Measurements from ENCODE around the gene CENPX. TPM values are rescaled to one million over a fixed set of nuclear protein-coding genes. Genes with fewer than 3 reads are reported as not detected.

The CENPX gene
- total RNA-seq, 2 experiments from 2014 or later: 52.7 to 54.7 TPM

DNA sequence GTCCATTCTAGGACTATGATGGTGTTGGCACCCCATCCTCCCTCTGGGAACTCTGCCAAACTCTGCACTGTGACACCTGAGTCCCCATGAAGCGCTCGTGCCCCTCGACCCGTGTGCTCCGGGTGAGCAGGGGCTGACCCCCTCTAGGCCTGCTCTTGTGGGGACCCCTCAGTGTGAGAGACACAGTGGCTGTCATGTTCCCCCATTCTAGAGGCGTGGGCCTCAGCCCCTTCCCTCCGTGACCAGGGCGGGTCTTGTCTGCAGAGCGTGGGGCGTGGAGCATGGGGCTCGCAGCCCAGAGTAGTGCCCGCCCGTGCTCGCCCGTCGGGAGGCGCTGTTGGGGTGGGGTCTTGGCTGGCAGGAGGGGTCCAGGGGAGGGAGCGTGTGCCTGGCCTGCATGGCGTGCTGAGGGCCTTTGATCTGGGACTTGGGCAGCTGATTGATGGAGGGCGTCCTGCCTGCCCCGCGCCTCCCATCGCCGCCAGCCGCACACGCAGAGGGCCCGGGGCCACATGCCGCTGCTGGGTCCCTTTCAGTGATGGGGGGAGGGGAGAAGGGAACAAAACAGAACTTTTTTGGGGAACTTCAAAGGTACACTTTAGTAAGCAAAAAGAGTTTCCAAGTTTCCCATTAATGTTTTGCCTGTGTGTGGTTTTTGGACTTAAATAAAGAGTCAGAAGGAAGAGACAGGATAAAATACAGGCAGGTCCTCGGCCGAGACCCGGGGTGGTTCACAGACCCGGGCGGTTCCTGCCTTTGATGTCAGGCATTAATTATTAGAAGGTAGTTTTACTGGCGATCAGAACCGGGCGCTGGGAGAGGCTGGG, 22.5 kb downstream of the CENPX start:
- H3K4me1 Mint-ChIP-seq: no peaks in the 10 kb centered on the region
- POLR2A ChIA-PET: no interaction called here
- DNase-seq: no peak
- no peaks in the 10 kb centered on the region for H3K36me3 Mint-ChIP-seq (ENCODE audit: low read depth)
- no peaks in the 10 kb centered on the region for H3K9me3 Mint-ChIP-seq
- no peaks in the 10 kb centered on the region for H3K27me3 Mint-ChIP-seq
- no peak overlapping the region for H3K27ac Mint-ChIP-seq
- CTCF ChIA-PET: no interaction called here
- H3K4me3 Mint-ChIP-seq: no peak overlapping the region

GRCh38 chr17:81999587-81999975, 23.1 kb downstream of the CENPX start:
- ChIA-PET POLR2A (no interaction called here), CTCF (interaction anchor here (0.7 kb wide), 1 partner anchor 106 kb away, joined by 3 read pairs; no protein-coding TSS in a partner anchor)
- H3K27me3 Mint-ChIP-seq: no peaks in the 10 kb centered on the region

GRCh38 chr17:81998691-81999438, 23.8 kb downstream of the CENPX start:
- CTCF ChIA-PET: interaction anchor here (0.7 kb wide), 1 partner anchor 105 kb away, joined by 3 read pairs; no protein-coding TSS in a partner anchor
- no peaks in the 10 kb centered on the region for H3K9me3 Mint-ChIP-seq
- POLR2A ChIA-PET: no interaction called here
- DNase-seq: no peak
- no peaks in the 10 kb centered on the region for H3K27me3 Mint-ChIP-seq
- no peaks in the 10 kb centered on the region for H3K36me3 Mint-ChIP-seq (ENCODE audit: low read depth)
- no peaks in the 10 kb centered on the region for H3K4me1 Mint-ChIP-seq
- no peak overlapping the region for H3K27ac Mint-ChIP-seq
- no peak overlapping the region for H3K4me3 Mint-ChIP-seq

More at GRCh38 chr17:81999587-81999975, 23.1 kb downstream of the CENPX start:
- no peak for DNase-seq
- no peak overlapping the region for H3K27ac Mint-ChIP-seq
- no peaks in the 10 kb centered on the region for H3K9me3 Mint-ChIP-seq
- H3K4me3 Mint-ChIP-seq: no peak overlapping the region
- no peaks in the 10 kb centered on the region for H3K4me1 Mint-ChIP-seq
- no peaks in the 10 kb centered on the region for H3K36me3 Mint-ChIP-seq (ENCODE audit: low read depth)

GRCh38 chr17:81998212-81998611, 24.5 kb downstream of the CENPX start:
- Mint-ChIP-seq H3K9me3 (no peaks in the 10 kb centered on the region), H3K27me3 (no peaks in the 10 kb centered on the region), H3K4me3 (no peak overlapping the region), H3K4me1 (no peaks in the 10 kb centered on the region), H3K36me3 (ENCODE audit: low read depth) (no peaks in the 10 kb centered on the region), H3K27ac (no peak overlapping the region)
- no peak for DNase-seq
- POLR2A ChIA-PET: interaction anchor here (0.7 kb wide), 1 partner anchor 76 kb away, joined by 4 read pairs; no protein-coding TSS in a partner anchor
- CTCF ChIA-PET: no interaction called here

DNA sequence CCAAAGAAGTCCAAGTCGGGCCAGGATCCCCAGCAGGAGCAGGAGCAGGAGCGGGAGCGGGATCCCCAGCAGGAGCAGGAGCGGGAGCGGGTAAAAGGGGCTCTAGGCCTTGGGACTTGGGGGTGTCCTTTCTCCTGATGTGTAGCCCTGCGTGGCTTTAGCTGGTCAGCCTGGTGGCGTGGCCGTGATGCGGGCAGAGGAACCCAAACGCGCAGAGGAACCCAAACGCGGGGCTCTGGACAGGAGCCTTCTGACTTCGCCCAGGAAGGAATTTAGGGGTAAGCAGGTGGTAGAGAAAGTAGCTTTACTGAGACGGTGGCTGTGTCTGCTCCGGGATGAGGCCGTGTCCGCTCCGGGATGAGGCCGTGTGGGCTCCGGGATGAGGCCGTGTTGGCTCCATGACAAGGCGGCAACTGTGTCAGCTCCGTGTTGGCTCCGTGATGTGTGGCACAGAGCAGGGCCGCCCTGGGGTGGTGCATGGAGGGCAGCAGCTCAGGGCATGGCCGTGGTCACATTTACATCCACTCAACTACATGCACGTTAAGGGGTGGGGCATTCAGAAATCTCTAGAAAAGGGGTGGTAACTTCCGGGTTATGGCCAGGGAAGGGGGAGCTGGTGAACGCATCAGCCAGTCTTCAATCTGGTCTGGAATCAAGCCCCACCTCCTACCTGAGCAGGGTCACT, 25.8 kb downstream of the CENPX start:
- no peaks in the 10 kb centered on the region for H3K27me3 Mint-ChIP-seq
- no peak overlapping the region for H3K4me3 Mint-ChIP-seq
- no peak overlapping the region for H3K27ac Mint-ChIP-seq
- CTCF ChIA-PET: interaction anchor here (0.7 to 2.1 kb wide), 2 partner anchors 37 to 41 kb away, joined by 4 to 11 read pairs; partner anchors contain the start of gene DCXR
- H3K9me3 Mint-ChIP-seq: no peaks in the 10 kb centered on the region
- H3K4me1 Mint-ChIP-seq: no peaks in the 10 kb centered on the region
- no peak for DNase-seq
- POLR2A ChIA-PET: no interaction called here
- no peaks in the 10 kb centered on the region for H3K36me3 Mint-ChIP-seq (ENCODE audit: low read depth)

GRCh38 chr17:81996232-81996756, 26.4 kb downstream of the CENPX start:
- DNase-seq: no peak

DNA sequence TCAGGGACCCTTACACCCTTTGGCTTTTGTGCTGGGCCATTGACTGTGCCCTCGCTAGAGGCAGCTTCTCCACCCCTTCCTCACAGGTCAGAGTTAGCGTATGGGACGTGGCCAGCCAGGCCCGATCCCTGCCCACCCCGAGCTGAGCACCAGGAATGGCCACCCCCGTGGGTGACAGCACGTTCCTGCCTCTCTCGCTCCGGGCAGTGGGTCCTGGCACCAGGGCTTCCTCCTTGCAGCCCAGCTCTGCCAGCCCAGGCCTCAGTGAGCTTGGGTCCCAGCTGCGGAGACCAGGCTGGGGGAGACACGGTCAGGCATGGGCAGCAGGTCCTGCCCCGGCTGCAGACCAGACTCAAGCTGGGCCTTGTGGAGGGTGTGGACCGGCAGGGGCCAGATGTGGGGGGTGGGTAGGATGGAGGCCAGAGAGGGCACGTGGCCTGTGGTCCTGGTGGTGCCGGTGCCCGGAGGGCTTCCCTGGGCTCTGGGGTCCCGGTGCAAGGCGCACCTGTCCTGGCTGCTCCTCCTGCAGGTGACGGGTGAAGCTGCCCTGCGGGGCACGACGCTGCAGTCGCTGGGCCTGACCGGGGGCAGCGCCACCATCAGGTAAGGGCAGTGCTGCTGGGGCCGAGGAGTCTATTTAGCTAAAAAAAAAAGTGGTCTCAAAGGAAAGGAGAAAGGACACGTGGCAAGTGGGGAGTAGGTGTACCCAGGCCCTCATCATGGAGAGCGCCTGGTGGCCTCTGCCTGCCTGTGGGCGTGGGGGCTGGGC, 27.0 kb downstream of the CENPX start:
- Mint-ChIP-seq H3K9me3 (no peaks in the 10 kb centered on the region), H3K36me3 (ENCODE audit: low read depth) (no peaks in the 10 kb centered on the region), H3K4me3 (no peak overlapping the region), H3K4me1 (no peaks in the 10 kb centered on the region), H3K27ac (no peak overlapping the region), H3K27me3 (no peaks in the 10 kb centered on the region)
- CTCF ChIA-PET: interaction anchor here (2.1 kb wide), 1 partner anchor 36 kb away, joined by 11 read pairs; no protein-coding TSS in a partner anchor
- POLR2A ChIA-PET: interaction anchor here (0.7 kb wide), 1 partner anchor 17 kb away, joined by 3 read pairs; no protein-coding TSS in a partner anchor
- DNase-seq: no peak

More at GRCh38 chr17:81996232-81996756, 26.4 kb downstream of the CENPX start:
- CTCF ChIA-PET: interaction anchor here (2.1 kb wide), 1 partner anchor 37 kb away, joined by 11 read pairs; no protein-coding TSS in a partner anchor
- no peak overlapping the region for H3K4me3 Mint-ChIP-seq
- H3K36me3 Mint-ChIP-seq (ENCODE audit: low read depth): no peaks in the 10 kb centered on the region
- no peaks in the 10 kb centered on the region for H3K27me3 Mint-ChIP-seq
- POLR2A ChIA-PET: interaction anchor here (0.7 kb wide), 1 partner anchor 17 kb away, joined by 3 read pairs; no protein-coding TSS in a partner anchor
- H3K27ac Mint-ChIP-seq: no peak overlapping the region
- H3K4me1 Mint-ChIP-seq: no peaks in the 10 kb centered on the region
- H3K9me3 Mint-ChIP-seq: no peaks in the 10 kb centered on the region

- H3K27me3 Mint-ChIP-seq: no peaks in the 10 kb centered on the region
- ChIA-PET POLR2A (no interaction called here), CTCF (no interaction called here)
- DNase-seq: no peak
- no peak overlapping the region for H3K27ac Mint-ChIP-seq
- no peaks in the 10 kb centered on the region for H3K9me3 Mint-ChIP-seq
- H3K36me3 Mint-ChIP-seq (ENCODE audit: low read depth): no peaks in the 10 kb centered on the region
- no peaks in the 10 kb centered on the region for H3K4me1 Mint-ChIP-seq
- H3K4me3 Mint-ChIP-seq: no peak overlapping the region
These were observed 27.9 kb downstream of the CENPX start for GRCh38 chr17:81994593-81995462.

- no peak for DNase-seq
- Mint-ChIP-seq H3K4me1 (no peaks in the 10 kb centered on the region), H3K9me3 (no peaks in the 10 kb centered on the region), H3K27me3 (no peaks in the 10 kb centered on the region), H3K4me3 (no peak overlapping the region), H3K36me3 (ENCODE audit: low read depth) (no peaks in the 10 kb centered on the region), H3K27ac (no peak overlapping the region)
- POLR2A ChIA-PET: no interaction called here
- CTCF ChIA-PET: no interaction called here
These were observed 28.7 kb downstream of the CENPX start for GRCh38 chr17:81993729-81994592.

- ChIA-PET POLR2A (no interaction called here), CTCF (no interaction called here)
- Mint-ChIP-seq H3K4me3 (no peak overlapping the region), H3K4me1 (no peaks in the 10 kb centered on the region), H3K9me3 (no peaks in the 10 kb centered on the region), H3K27ac (no peak overlapping the region), H3K36me3 (ENCODE audit: low read depth) (no peaks in the 10 kb centered on the region), H3K27me3 (no peaks in the 10 kb centered on the region)
- DNase-seq: no peak
These were observed 30.2 kb downstream of the CENPX start for GRCh38 chr17:81992306-81993102.

All from activated CD4-positive, alpha-beta memory T cell treated with anti-CD3 and anti-CD28 coated beads, Interleukin-2, amount 10 ng/mL, durations not matched to agents 7 days and 5 days (primary cell).